Gastroesophageal sphincter (tissue), 4 donors: ENCODE data around the gene PLAC9. TPM values are rescaled to one million over a fixed set of nuclear protein-coding genes. Genes with fewer than 3 reads are reported as not detected.
A peak's percentile ranks its signal among the peaks of the same experiment; 100 is the strongest.

ENCODE experiments used
- ATAC-seq: fragments of 150-250 bp; one replicate; pipeline ENCODE4 v1.9.1; 2016; ENCODE audit warnings: mild to moderate bottlenecking, moderate library complexity
- H3K27ac ChIP-seq, 4 donors: fragments of 200-600 bp; sonication (generic) in 3 of 4; 1 replicate in 3 of 4; 2 replicates in 1 of 4; pipeline ENCODE4 v1.5.1; 2016 to 2019
- H3K27me3 ChIP-seq: fragments of 200-600 bp; sonication (generic); one replicate; pipeline ENCODE4 v1.5.1; 2019
- H3K36me3 ChIP-seq, 2 donors: fragments of 200-600 bp; sonication (generic); one replicate each; pipeline ENCODE4 v1.5.1; 2019; ENCODE audit warnings: control low read depth in 1 of 2
- H3K4me1 ChIP-seq, 3 donors: fragments of 200-600 bp; sonication (generic); 1 replicate in 2 of 3; 2 replicates in 1 of 3; pipeline ENCODE4 v1.5.1; 2016 to 2019; ENCODE audit warnings: control low read depth in 2 of 3
- H3K4me3 ChIP-seq, 2 donors: fragments of 200-600 bp; sonication (generic); one replicate each; pipeline ENCODE4 v1.5.1; 2019; ENCODE audit warnings: mild to moderate bottlenecking in 1 of 2, moderate library complexity in 1 of 2
- H3K9me3 ChIP-seq, 3 donors: fragments of 200-600 bp; sonication (generic); one replicate each; pipeline ENCODE4 v1.5.1; 2017 to 2019; ENCODE audit warnings: control low read depth in 2 of 3
- CTCF ChIP-seq, 4 experiments: fragments of 200-600 bp in 2 of 4; fragments of 450-650 bp in 2 of 4; sonication (generic) in 1 of 4; IDR thresholded peaks; one replicate each; pipeline ENCODE4 v1.5.1; 2017 to 2019; ENCODE audit warnings: antibody characterized with exemption in 4 of 4, mild to moderate bottlenecking in 2 of 4, moderate library complexity in 2 of 4
- EP300 ChIP-seq: sonication (generic); formaldehyde crosslinking; IDR thresholded peaks from one replicate; pipeline ENCODE4 v1.6.1; 2017; ENCODE audit warnings: antibody characterized with exemption, mild to moderate bottlenecking
- POLR2A ChIP-seq, 2 donors: fragments of 450-650 bp; IDR thresholded peaks; one replicate each; pipeline ENCODE4 v1.6.1; 2017; ENCODE audit warnings: antibody characterized with exemption in 2 of 2, mild to moderate bottlenecking in 2 of 2, moderate library complexity in 1 of 2
- POLR2AphosphoS5 ChIP-seq: sonication (generic); formaldehyde crosslinking; IDR thresholded peaks from one replicate; pipeline ENCODE4 v1.6.1; 2017; ENCODE audit warnings: antibody characterized with exemption
- WGBS, 2 donors: methylation state at CpG; one replicate each; pipeline ENCODE4 v1.1.5; 2018; ENCODE audit warnings: low coverage in 1 of 2; 5-methylcytosine and 5-hydroxymethylcytosine counted together
- total RNA-seq, 4 donors: library from RNA; depleted of rRNA; stranded (reverse); fragments of >200 nt; gene quantifications; one replicate each; pipeline ENCODE4 v1.1.0, GENCODE V29; 2016

The PLAC9 gene
- total RNA-seq, 4 donors from 2014 or later: 21.0 to 34.9 (median 28.9) TPM

- Histone ChIP-seq H3K4me1 (peaks cover 4 to 21% (median 5%) of the 10 kb centered on the region in 3 donors), H3K9me3 (no peaks in the 10 kb centered on the region), H3K4me3 (no peak overlapping the region), H3K27me3 (no peaks in the 10 kb centered on the region), H3K36me3 (no peaks in the 10 kb centered on the region), H3K27ac (no peak overlapping the region)
- ATAC-seq: no peak
- TF ChIP-seq EP300 (no peak), POLR2AphosphoS5 (no peak), POLR2A (IDR thresholded peaks at IDR 0.05) (no peak), CTCF (IDR thresholded peaks at IDR 0.05) (no peak)
- 83 to 100% methylated on average over 5 to 10 of the region's 15 CpGs for WGBS, 2 donors
Observed at GRCh38 chr10:80100861-80101695, 31.5 kb upstream of the PLAC9 start.

- H3K27ac ChIP-seq: peak overlapping the region; percentile 62 to 75 (median 70)
- no peaks in the 10 kb centered on the region for H3K36me3 ChIP-seq
- peaks cover 0 to 14% (median 0%) of the 10 kb centered on the region in 3 donors for H3K9me3 ChIP-seq
- H3K4me1 ChIP-seq: peaks cover 4 to 21% (median 5%) of the 10 kb centered on the region in 3 donors
- no peaks in the 10 kb centered on the region for H3K27me3 ChIP-seq
- WGBS, 2 donors: 15 to 19% methylated on average over 9 to 10 of the region's 10 CpGs
- ATAC-seq: peak; percentile 88
- TF ChIP-seq POLR2A (IDR thresholded peaks at IDR 0.05): no peak
- TF ChIP-seq POLR2AphosphoS5: peak; percentile 9
- no peak overlapping the region for H3K4me3 ChIP-seq
Observed at GRCh38 chr10:80104066-80104926, 28.2 kb upstream of the PLAC9 start.

GRCh38 chr10:80108576-80109239 lies 23.8 kb upstream of the PLAC9 start:
- no peak for ATAC-seq
- Histone ChIP-seq H3K4me1 (peaks cover 4 to 25% (median 5%) of the 10 kb centered on the region in 3 donors), H3K9me3 (peaks cover 0 to 19% (median 0%) of the 10 kb centered on the region in 3 donors), H3K27me3 (no peaks in the 10 kb centered on the region), H3K27ac (no peak overlapping the region), H3K4me3 (no peak overlapping the region), H3K36me3 (no peaks in the 10 kb centered on the region)
- TF ChIP-seq CTCF (IDR thresholded peaks at IDR 0.05): no peak
- no peak for TF ChIP-seq EP300
- TF ChIP-seq POLR2AphosphoS5: no peak
- TF ChIP-seq POLR2A (IDR thresholded peaks at IDR 0.05): no peak
- 92 to 94% methylated on average over 2 to 7 of the region's 8 CpGs for WGBS, 2 donors

GRCh38 chr10:80110986-80111385 lies 21.5 kb upstream of the PLAC9 start:
- TF ChIP-seq CTCF (IDR thresholded peaks at IDR 0.05): no peak
- no peak for TF ChIP-seq POLR2A (IDR thresholded peaks at IDR 0.05)
- TF ChIP-seq POLR2AphosphoS5: no peak
- TF ChIP-seq EP300: no peak
- Histone ChIP-seq H3K36me3 (no peaks in the 10 kb centered on the region), H3K4me1 (peaks cover 0 to 7% (median 0%) of the 10 kb centered on the region in 3 donors), H3K9me3 (peaks cover 0 to 19% (median 0%) of the 10 kb centered on the region in 3 donors), H3K27ac (peak overlapping the region in 1 of 4 donors; percentile 29), H3K27me3 (no peaks in the 10 kb centered on the region), H3K4me3 (no peak overlapping the region)
- no peak for ATAC-seq
- 91 to 100% methylated on average over 1 of the region's 1 CpG for WGBS, 2 donors

- no peak overlapping the region for H3K4me3 ChIP-seq
- H3K9me3 ChIP-seq: no peaks in the 10 kb centered on the region
- H3K27me3 ChIP-seq: no peaks in the 10 kb centered on the region
- ATAC-seq: no peak
- WGBS, 2 donors: 93 to 97% methylated on average over 3 to 4 of the region's 4 CpGs
- TF ChIP-seq POLR2AphosphoS5: no peak
- TF ChIP-seq CTCF (IDR thresholded peaks at IDR 0.05): no peak
- TF ChIP-seq POLR2A (IDR thresholded peaks at IDR 0.05): no peak
- TF ChIP-seq EP300: no peak
- peaks cover 0 to 4% (median 0%) of the 10 kb centered on the region in 3 donors for H3K4me1 ChIP-seq
- H3K27ac ChIP-seq: no peak overlapping the region
- H3K36me3 ChIP-seq: no peaks in the 10 kb centered on the region
Observed at GRCh38 chr10:80118669-80119068, 13.9 kb upstream of the PLAC9 start.
